Fibroblast of upper back skin (primary cell): ENCODE data around the gene THSD1.

Experiments
- DNase-seq: peaks from one replicate; pipeline ENCODE4 v3.0.0-alpha.2; 2013

Gene THSD1, protein sequence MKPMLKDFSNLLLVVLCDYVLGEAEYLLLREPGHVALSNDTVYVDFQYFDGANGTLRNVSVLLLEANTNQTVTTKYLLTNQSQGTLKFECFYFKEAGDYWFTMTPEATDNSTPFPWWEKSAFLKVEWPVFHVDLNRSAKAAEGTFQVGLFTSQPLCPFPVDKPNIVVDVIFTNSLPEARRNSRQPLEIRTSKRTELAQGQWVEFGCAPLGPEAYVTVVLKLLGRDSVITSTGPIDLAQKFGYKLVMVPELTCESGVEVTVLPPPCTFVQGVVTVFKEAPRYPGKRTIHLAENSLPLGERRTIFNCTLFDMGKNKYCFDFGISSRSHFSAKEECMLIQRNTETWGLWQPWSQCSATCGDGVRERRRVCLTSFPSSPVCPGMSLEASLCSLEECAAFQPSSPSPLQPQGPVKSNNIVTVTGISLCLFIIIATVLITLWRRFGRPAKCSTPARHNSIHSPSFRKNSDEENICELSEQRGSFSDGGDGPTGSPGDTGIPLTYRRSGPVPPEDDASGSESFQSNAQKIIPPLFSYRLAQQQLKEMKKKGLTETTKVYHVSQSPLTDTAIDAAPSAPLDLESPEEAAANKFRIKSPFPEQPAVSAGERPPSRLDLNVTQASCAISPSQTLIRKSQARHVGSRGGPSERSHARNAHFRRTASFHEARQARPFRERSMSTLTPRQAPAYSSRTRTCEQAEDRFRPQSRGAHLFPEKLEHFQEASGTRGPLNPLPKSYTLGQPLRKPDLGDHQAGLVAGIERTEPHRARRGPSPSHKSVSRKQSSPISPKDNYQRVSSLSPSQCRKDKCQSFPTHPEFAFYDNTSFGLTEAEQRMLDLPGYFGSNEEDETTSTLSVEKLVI

DNA sequence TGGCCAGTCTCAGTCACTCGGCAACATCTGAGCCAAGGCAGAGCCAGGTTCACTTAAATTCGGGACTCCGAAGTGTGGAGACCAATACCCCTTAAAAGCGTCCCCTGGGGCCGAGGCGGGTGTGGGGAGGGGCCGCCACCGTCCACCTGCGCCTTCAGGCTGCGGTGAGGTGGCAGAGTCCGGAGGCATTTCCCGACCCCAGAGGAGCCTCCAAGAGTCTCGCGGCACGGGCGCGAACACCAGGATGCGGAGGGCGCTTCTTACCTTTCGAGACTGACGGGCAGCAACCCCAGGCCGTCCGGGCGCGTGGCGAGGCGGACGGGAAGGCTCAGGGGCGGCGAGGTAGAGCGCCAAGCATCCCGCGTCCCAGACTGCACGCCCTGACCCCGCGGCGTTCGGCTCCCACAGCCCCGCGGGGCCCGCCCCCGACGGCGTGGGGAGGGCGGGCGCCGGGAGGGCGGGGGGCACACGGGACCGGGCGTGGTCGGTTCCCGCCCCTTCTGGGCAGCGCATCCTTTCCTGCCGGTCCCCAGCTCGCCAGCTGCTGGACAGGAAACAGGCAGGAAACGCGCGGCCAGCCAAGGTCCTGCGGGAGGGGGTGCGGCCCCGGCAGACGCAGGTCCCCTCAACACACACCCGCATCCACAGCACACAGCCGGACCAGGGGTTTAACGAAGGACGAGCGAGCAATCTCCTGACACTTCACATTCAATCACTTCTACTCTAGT, at the start of gene THSD1:
TSS of gene THSD1 (minus strand) at position 406 of the 728 bp plus-strand sequence. CDS start 3,572 bp downstream, outside the sequence.
- DNase-seq, result peak; percentile 20

DNA sequence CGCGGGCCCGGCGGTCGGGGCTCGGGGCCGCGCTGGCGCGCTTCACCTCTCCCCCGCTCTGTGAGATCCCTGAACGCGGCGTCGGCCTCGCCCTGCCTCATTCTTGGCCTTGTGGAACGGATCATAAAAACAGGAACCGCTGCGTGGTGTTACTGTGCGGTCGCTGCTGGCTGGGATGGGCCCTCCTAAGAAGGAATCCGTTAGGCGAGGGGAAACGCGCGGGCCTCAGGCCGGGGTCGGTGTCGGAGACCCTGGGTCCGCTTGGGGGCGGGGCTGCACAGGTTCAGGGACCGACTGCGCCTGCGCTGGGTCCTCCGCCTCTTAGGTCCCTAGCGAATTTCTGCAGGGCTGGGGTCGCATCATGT, 49.7 kb upstream of the THSD1 start:
- DNase-seq, result peak; percentile 58

DNA sequence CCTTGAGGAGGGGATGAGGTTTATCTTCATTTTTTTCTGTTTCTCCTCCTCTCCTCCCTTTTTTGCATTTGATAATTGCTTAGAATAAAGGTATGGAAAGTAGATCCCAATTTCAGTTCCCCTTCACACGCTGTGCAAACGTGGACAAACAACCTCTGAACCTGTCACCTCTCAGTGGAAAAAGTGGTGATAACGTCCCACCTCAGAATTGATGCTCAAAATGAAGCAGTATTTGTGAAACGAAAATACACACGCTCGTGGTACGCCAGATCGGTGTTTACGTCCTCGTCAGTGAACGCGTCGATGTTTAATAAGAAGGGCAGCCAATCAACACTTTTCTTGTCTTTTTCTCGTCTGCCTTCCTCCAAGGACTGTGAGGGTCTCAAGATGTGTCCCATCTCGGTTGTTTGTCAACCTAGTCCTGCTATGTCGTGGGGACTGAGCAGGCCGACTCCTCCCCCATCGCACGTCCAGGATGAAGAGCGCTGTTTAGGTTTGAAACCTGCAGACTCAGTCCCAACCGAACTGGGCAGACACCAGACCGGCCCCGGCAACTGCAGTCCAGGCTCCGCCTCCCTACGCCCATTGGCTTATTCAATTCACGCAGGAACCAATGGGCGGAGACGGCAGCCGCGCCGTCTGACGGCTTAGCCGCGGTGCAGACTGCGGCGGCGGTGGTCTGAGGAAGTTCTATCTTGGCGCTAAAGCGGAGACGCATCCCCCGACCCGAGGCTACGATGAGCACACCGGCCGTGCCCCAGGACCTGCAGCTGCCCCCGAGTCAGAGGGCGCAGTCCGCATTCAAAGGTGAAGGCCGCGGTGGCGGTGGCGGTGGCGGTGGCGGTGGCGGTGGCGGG, 49.1 kb upstream of the THSD1 start, which contains the start of gene CKAP2:
TSS of gene CKAP2 (plus strand) at position 659 of the 857 bp plus-strand sequence. CDS start at position 738, 79 bp downstream.
- DNase-seq, result peak; percentile 91

DNA sequence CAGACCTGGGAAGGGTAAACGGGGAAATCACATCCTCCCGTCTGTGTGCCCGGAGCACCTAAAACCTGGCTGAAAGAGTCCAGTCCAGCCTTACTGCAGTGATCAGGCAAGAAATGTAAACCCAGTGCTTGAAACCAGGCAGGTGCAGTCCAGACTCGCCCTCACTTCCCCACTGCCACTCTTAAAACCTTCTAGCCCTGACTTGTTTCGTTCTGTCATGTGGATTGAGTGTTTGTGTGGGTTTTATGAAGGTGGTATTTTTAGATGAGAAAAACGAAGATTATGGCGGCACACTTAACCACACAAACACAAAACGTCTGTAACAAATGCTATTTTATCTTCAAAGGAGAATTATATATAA, 48.5 kb upstream of the THSD1 start:
- DNase-seq, result no peak

DNA sequence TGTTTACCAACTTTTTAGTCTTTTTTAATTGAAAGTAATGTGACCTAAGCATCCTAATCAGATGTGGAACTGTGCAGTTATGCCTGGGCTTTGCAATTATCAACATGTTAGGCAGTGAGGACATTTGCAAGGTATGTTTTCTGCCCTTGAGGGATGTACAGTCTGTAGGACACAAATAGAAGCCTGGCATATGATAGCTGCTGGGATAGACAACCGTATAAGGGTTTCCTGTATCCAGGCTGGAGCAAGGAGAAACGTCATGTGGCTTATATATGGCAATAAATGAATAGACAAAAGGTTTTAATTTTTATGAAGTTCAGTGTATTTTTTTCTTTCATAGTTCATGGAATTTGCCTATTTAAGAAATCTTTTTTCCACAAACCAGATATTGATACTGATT, 46.5 kb upstream of the THSD1 start:
- no peak for DNase-seq

DNA sequence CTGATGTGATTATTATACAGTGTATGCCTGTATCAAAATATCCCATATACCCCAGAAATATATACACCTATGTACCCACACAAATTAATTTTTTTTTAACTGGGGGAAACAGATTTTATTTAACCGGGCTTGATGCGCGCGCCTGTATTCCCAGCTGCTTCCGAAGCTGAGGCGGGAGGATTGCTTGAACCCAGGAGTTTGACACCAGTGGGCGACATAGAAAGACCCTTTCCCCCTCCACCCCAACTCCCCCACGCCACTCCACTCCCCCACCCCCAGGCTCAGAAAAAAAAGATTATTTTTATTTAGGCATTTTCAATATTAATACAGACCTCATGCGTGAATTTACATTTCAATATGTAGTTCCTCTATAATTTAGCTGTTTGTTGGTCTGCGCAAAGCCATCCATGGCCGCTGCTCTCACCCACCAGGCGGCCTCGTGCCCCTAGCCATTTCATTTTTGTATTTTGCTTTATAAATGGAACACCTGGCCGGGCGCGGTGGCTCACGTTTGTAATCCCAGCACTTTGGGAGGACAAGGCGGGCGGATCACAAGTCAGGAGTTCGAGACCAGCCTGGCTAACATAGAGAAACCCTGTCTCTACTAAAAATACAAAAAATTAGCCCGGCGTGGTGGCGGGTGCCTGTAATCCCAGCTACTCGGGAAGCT, 45.3 kb upstream of the THSD1 start:
- DNase-seq, result no peak

DNA sequence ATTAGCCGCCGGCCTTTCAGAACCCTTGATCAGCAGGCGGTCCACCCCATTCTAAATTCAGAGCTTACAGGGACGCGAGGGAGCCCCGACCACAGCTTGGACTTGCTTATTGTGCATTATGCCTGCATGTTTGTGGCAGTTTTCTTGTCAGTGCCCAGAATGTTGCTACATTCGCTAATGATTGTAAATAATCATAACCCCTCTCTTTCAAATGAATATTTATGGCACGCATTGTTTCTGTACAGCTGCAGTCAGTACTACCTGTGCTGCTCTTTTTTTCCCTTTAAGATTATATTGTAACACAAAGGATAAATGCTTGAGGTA, 44.8 kb upstream of the THSD1 start:
- DNase-seq, result no peak

DNA sequence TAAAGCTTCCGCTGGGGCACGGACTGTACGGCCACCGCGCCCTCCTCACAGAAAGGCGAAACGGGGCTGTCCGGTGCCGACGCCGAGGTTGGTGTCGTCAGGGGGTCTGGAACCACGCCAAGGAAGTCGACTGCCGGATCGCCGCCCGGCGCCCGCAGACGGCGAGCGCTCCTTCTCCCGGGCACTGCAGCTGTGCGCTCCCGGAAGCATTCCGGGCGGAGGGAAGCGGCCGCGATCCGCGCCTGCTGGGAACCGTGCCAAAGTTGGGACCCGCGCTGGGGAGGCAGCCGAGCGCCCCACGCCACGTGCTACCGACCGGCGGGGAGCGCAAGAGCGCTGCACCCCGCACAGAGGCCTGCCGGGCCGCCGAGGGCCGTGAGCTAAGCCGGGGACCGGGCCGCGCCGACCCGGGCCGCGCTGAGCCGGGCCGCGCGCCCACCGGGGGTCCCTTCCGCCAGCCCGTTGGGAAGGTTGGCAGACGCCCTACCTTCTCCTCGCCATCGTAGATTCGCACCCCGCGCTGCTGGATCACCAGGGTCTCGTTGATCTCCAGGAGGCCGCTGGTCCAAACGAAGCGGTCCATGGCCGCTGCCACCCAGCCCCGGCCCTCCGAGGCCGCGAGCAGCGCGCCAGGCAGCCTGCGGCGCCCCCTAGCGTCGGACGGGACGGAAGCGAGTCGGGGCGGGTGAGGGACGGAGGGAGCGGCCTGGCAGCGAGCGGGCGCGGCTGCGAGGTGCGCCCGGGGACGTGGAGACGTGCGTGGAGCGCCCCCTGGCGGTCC, 44.2 kb upstream of the THSD1 start, which contains the start of gene VPS36:
TSS of gene VPS36 (minus strand) at position 623 of the 781 bp plus-strand sequence. CDS start at position 583, 40 bp downstream.
- peak; percentile 92 for DNase-seq

DNA sequence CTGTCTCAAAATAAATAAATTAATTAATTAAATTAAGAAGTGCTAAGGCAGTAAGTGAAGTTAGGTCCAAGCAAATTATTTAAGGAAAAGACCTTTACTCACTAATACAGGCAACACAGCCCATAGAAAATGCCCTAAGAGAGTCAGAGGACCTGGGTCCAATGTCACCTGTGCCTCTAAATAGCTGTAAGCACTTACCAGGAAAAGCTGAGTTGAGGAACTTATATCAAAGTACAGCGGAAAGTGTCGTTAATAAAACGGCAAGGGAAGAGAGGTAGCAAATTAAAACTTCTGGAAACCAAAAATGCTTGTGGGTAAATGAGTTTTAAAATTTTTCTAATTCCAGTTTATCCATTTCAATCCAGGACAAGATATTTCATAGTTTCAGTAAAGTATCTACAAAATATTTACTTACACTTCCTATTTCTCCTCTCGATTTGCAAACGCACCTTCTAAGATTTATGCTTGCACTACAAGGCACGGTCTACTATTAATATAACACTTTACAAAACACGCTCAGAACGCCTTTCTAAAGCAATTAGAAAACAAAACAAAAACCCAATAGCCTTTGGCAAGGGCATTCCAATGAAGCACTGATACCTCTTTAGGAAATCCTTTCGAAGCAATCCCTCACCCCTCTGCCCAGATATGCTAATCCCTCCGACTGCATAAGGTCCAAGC, 43.5 kb upstream of the THSD1 start:
- peak; percentile 3 for DNase-seq

DNA sequence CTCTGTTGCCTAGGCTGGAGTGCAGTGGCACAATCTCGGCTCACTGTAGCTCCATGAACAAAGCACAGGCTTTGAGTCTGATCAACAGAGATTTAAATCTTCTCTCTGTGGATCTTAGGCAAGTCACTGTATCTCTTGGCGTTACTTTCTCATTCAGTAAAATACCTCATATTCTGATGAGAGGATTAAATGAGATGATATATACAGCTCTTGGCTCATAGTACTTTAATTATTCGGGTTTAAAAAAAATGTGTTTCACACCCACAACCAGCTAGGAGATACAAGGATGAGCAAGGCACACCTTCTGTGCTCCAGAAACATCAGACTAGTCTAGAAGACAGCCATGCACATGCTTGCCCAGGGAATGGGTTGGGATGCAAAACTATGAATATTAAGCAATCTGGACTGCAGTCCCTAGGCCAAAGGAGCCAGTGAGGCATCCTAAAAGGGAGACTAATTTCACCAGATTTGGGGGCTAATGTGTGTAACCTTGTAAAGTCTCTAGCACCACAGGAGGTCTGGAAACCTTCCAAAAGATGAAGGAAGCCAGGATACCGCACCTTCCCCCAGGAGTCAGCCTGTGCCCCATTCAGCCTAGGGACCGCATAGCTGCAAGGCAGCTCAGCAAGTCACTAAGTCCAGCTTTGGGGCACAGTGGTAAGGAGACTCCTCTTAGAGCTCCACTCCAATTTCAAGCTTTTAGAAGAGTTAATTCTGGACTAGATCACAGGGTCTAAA, 42.0 kb upstream of the THSD1 start:
- DNase-seq, result no peak

DNA sequence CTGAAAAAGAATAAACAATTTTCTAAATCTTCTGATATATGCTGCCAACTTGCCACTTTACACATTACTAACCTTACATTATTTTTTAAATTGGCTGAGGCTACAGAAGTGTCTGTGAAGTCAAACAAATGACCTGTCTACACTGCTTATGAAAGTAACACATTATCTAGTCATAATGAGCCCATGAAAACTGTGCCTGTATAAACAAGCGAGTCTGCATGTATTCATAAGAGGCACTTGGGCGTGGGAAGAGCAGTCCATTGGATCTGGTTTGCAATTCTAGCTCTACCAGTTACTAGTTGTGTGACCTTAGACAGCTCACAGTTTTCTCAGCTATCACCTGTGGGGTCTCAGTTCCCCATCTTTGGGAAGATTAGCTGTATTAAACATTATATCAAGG, 41.4 kb upstream of the THSD1 start:
- no peak for DNase-seq

DNA sequence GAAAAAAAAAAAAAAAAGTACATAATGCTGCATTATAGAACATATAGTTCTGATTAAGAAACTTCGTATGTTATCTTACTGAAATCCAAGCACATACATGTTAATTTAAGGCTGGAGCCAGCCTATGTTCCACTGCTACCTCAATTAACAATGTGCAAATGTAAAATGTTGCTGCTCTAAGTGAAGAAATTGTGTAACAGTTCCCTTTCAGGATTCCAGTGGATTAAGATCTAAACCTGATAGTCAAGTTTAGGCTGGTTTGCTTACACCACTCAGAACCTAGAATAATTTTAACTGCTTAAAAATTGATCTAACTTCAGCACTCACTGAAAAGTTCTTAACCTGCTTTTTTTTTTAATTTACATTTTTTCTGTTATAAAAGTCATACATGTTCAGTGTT, 40.3 kb upstream of the THSD1 start:
- no peak for DNase-seq

DNA sequence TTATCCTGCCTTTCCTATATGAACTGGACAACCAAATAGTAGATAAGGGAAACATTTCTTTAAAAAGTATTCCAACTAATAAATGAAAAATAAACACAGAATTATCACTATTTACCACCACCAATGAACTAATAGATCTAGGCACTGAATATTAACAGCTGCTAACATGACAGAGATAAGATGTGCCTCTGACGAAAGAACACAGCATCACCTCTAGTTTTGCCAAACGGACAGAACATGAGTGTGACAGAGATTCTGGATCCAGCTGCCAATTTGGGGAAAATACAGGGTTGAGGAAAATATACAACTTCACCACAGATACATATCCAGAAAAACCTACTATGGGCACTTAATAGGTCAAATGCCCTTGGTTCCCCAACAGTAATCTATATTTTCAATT, 26.5 kb upstream of the THSD1 start:
- no peak for DNase-seq

DNA sequence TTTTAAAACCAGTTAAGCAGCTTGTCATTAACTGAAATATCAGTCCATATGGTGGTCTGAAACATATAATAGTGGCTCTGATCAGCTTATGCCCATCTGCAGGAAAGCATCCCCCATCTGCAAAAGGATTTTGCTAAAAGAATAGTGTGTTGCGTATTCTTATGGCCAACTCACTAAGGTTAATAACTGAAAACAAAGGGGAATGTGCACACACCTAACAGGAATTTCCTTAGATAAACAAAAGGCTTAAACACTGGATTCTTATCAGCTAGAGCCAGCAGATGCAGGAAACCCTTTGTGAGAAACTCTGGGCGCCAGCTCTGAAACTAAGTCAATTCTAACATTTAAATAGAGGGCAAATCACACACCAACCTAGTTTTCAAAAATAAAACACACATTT, 22.3 kb upstream of the THSD1 start:
- DNase-seq, result no peak

DNA sequence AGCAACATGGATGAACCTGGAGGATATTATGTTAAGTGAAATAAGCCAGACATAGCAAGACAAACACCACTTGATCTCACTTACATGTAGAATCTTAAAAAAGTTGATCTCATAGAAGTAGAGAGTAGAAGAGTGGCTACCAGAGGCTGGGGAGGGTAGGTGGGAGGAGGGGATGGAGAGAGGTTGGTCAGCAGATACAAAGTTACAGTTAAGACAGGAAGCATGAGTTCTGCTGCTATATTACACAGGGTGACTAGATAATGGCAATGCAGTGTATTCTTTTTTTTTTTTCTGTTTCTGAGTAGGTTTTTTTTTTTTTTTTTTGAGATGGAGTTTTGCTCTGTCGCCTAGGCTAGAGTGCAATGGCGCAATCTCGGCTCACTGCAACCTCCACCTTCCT, 15.2 kb upstream of the THSD1 start:
- DNase-seq, result no peak

DNA sequence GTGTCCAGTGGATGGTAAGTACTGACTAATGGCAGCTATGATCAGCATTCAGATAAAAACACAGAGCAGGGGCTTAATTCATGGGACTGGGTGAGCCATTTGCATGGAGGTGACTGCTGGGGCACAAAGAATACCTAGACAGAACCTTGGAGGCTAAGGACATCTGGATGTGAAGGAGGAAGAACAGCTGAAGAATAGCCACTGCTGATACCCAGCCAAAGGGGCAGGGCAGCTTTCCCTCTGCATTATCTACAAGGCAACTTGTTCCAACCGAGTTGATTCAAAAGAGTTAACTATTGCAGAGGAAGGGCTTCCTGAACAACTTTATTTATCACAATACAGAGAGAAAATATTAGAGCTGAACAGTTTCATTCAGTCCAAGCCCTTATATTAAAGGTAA, 13.1 kb upstream of the THSD1 start:
- DNase-seq, result no peak

DNA sequence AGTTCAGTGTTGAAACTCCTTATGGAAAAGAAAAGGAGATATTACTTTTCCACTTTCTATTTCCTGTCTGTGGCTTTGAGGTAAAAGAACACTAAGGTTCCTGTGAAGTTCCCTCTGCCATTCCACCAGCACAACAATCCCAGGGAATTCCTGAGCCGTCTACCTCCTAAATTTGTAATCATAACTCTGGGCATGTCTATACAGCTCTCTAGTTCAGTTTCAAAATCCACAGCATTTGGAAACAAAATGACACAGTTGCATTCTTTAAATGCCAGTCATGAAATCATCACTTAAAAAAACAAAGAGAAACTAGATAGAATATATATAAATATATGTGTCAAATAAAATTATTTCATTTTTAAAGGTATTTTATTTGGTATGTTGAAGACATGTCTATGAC, 9.0 kb upstream of the THSD1 start:
- DNase-seq, result peak; percentile 67

DNA sequence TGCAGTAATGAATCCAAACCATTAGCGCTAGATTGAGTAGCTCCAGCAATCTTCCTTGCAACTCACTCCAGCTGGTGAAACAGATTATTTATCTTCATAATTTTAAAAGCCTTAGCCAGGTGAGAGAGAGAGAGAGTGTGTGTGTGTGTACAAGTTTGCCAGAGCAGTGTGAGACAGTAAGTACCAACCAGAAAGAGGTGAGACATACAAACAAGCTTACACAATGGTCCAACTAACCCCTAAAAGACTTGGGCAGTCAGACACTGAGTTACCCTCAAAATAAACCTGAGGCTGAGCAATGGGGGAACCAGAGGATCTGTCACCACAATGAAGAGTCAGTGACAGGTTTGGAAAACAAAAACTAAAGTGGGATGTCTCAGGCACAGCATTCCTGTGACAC, 8.1 kb upstream of the THSD1 start:
- DNase-seq, result no peak

DNA sequence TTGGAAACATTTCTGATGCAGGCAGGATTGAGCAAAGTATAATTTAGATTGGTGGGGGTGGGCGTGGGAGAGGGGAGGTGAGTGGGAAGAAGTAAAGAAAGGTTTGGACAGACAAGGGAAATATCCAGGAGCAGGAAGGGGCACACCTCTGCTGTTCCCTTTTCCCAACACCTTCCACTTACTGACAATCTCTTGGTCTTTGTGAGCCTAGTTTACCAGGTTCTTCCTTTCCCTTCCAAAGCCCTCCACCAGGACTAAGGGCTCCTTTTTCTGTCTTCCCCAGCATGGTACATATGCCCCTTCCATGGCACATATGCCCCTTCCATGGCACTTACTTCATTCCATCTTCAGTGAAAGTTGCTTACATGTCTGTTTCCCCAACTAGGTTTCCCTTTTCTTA, 6.2 kb upstream of the THSD1 start:
- DNase-seq, result no peak

DNA sequence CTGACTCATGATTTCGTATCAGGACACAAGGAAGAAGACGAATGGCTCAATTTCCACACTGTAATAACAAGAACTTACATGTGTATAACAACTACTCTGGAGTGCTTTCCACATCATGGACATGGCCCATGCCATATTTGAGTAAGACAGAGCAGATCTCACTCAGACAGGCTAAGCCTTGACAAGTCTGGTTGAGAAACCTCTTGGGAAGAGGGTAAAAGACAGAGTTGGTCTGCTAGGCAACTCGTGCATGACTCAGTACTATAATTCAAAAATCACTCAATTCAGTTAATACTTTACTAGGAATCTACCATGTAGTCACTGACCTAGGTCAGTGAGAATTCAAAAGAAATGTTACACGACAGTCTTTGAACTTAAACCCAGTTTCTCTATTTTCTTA, 5.7 kb upstream of the THSD1 start:
- DNase-seq, result peak; percentile 88
